HCT116 (cell line): ENCODE measurements around the gene COBL. TPM values are rescaled to one million over a fixed set of nuclear protein-coding genes. Genes with fewer than 3 reads are reported as not detected.

Experiments
- ATAC-seq: fragments of 200-7000 bp; cut with Tn5 transposase; 2 replicates; pipeline ENCODE4 v1.9.1; 2020; ENCODE audit warnings: mild to moderate bottlenecking, moderate library complexity
- BruUV-seq: library from RNA; stranded (reverse); fragments of 400-500 nt; replicated peaks from 2 replicates; lab custom pipeline; 2021; lab: Mats Ljungman, UMichigan
- CTCF ChIA-PET: fragments of 300-600 bp; sonication (Branson Sonifier 250); formaldehyde crosslinking; loops from one replicate; lab custom pipeline; 2021; ENCODE audit warnings: antibody characterized with exemption; lab: Charles Lee
- POLR2A ChIA-PET: fragments of 300-600, 350-600 bp; sonication (Branson Sonifier 250); formaldehyde crosslinking; loops from one replicate; lab custom pipeline; 2021; ENCODE audit warnings: antibody characterized with exemption; lab: Charles Lee
- RAD21 ChIA-PET, 2 experiments: fragments of 300-600 bp; sonication (Branson Sonifier 250); formaldehyde crosslinking; loops; one replicate each; lab custom pipeline; 2023; ENCODE audit warnings: low total read pairs in 2 of 2; ENCODE audit not compliant: uncharacterized antibody in 2 of 2, unreplicated experiment in 2 of 2, low non-redundant PET in 1 of 2; lab: Charles Lee
- DNase-seq: peaks from one replicate; pipeline ENCODE4 v3.0.0-alpha.2; 2010; ENCODE audit warnings: low read depth, low spot score
- H2AFZ ChIP-seq: fragments of 200-600 bp; shearing (Covaris generic), sonication (generic); 2 replicates; pipeline ENCODE4 v1.6.1; 2017; ENCODE audit warnings: low read depth, mixed run types, mixed read lengths, antibody characterized with exemption, low read length; ENCODE audit not compliant: poor library complexity, severe bottlenecking
- H3K27ac ChIP-seq: 2 replicates; pipeline ENCODE4 v1.5.1; 2012; ENCODE audit warnings: low read depth, low read length
- H3K27me3 ChIP-seq: fragments of 200-600 bp; sonication (generic); 2 replicates; pipeline ENCODE4 v1.6.1; 2016; ENCODE audit warnings: mixed run types, low read length, mixed read lengths; ENCODE audit not compliant: insufficient read depth
- H3K36me3 ChIP-seq, 2 experiments: fragments of 200-500 bp in 1 of 2; fragments of 200-600 bp in 1 of 2; sonication (Bioruptor generic) in 1 of 2; sonication (generic) in 1 of 2; 2 replicates each; pipeline versions ENCODE4 v1.5.1 to v1.6.1; 2014 to 2016; ENCODE audit warnings: low read length in 2 of 2, inconsistent platforms in 1 of 2, mixed read lengths in 1 of 2, mixed run types in 1 of 2; ENCODE audit not compliant: insufficient read depth in 2 of 2, control insufficient read depth in 1 of 2
- H3K4me1 ChIP-seq, 2 experiments: fragments of 200-600 bp in 1 of 2; sonication (generic) in 1 of 2; 2 replicates each; pipeline versions ENCODE4 v1.5.1 to v1.6.1; 2012 to 2017; ENCODE audit warnings: low read length in 2 of 2, inconsistent platforms in 1 of 2, mild to moderate bottlenecking in 1 of 2, mixed read lengths in 1 of 2, mixed run types in 1 of 2, moderate library complexity in 1 of 2; ENCODE audit not compliant: insufficient read depth in 2 of 2, control insufficient read depth in 1 of 2
- H3K4me2 ChIP-seq: fragments of 200-600 bp; sonication (generic); 2 replicates; pipeline ENCODE4 v1.6.1; 2017; ENCODE audit warnings: mixed run types, low read length, mixed read lengths
- H3K4me3 ChIP-seq, 2 experiments: fragments of 200-600 bp in 1 of 2; sonication (generic) in 1 of 2; replicated peaks in 1 of 2; 2 replicates each; pipeline ENCODE4 v1.5.1; 2011 to 2016; ENCODE audit warnings: low read length in 2 of 2, control low read depth in 1 of 2, low read depth in 1 of 2, mild to moderate bottlenecking in 1 of 2, mixed read lengths in 1 of 2, mixed run types in 1 of 2
- H3K79me2 ChIP-seq: fragments of 200-600 bp; sonication (generic); 2 replicates; pipeline ENCODE4 v1.6.1; 2017; ENCODE audit warnings: mild to moderate bottlenecking, mixed run types, low read length, moderate library complexity, mixed read lengths; ENCODE audit not compliant: insufficient read depth
- H3K9ac ChIP-seq: fragments of 200-600 bp; sonication (generic); 2 replicates; pipeline ENCODE4 v1.6.1; 2016; ENCODE audit warnings: low read length, mixed read lengths
- H3K9me2 ChIP-seq: fragments of 200-600 bp; sonication (generic), shearing (Covaris generic); 2 replicates; pipeline ENCODE4 v1.6.1; 2017; ENCODE audit warnings: mixed run types, mild to moderate bottlenecking, moderate library complexity; ENCODE audit not compliant: insufficient read depth
- H3K9me3 ChIP-seq, 2 experiments: fragments of 200-500 bp in 1 of 2; fragments of 200-600 bp in 1 of 2; sonication (Bioruptor generic) in 1 of 2; sonication (generic) in 1 of 2; 2 replicates each; pipeline ENCODE4 v1.6.1; 2014 to 2017; ENCODE audit warnings: low read length in 2 of 2, mixed read lengths in 2 of 2, inconsistent platforms in 1 of 2, low read depth in 1 of 2, mild to moderate bottlenecking in 1 of 2, mixed run types in 1 of 2, moderate library complexity in 1 of 2; ENCODE audit not compliant: control insufficient read depth in 1 of 2, insufficient read depth in 1 of 2
- H4K20me1 ChIP-seq: fragments of 200-600 bp; sonication (generic), shearing (Covaris generic); 2 replicates; pipeline ENCODE4 v1.6.1; 2017; ENCODE audit warnings: mixed run types, mild to moderate bottlenecking, moderate library complexity; ENCODE audit not compliant: insufficient read depth
- CBX3 ChIP-seq: IDR thresholded peaks from 2 replicates; pipeline ENCODE4 v1.6.1; 2012; ENCODE audit warnings: low read depth
- CEBPB ChIP-seq: IDR thresholded peaks from 2 replicates; pipeline ENCODE4 v1.6.1; 2012; ENCODE audit warnings: low read depth
- ELF1 ChIP-seq: IDR thresholded peaks from 2 replicates; pipeline ENCODE4 v1.6.1; 2012; ENCODE audit warnings: low read depth, borderline replicate concordance
- EZH2 ChIP-seq: fragments of 200-600 bp; sonication (generic); IDR thresholded peaks from 2 replicates; pipeline ENCODE4 v1.6.1; 2017; ENCODE audit warnings: antibody characterized with exemption, mixed run types
- EZH2phosphoT487 ChIP-seq: fragments of 200-600 bp; IDR thresholded peaks from 2 replicates; pipeline ENCODE4 v1.6.1; 2018; ENCODE audit warnings: antibody characterized with exemption, borderline replicate concordance
- FOSL1 ChIP-seq: IDR thresholded peaks from 2 replicates; pipeline ENCODE4 v1.6.1; 2012; ENCODE audit warnings: low read depth
- POLR2AphosphoS5 ChIP-seq: IDR thresholded peaks from 2 replicates; pipeline ENCODE4 v1.6.1; 2011; ENCODE audit warnings: mild to moderate bottlenecking, low read depth, low read length, moderate library complexity
- RAD21 ChIP-seq: IDR thresholded peaks from 2 replicates; pipeline ENCODE4 v1.6.1; 2012; ENCODE audit warnings: low read depth, mild to moderate bottlenecking
- SP1 ChIP-seq: IDR thresholded peaks from 2 replicates; pipeline ENCODE4 v1.6.1; 2012; ENCODE audit warnings: low read depth
- TCF7L2 ChIP-seq: IDR thresholded peaks from 2 replicates; pipeline ENCODE4 v1.7.0; 2011; ENCODE audit warnings: borderline replicate concordance, inconsistent platforms; ENCODE audit not compliant: insufficient read depth, insufficient read length; ENCODE audit errors: extremely low read depth
- YY1 ChIP-seq: IDR thresholded peaks from 2 replicates; pipeline ENCODE4 v1.6.1; 2011; ENCODE audit warnings: low read length, low read depth, moderate library complexity, mild to moderate bottlenecking; ENCODE audit not compliant: insufficient replicate concordance; ENCODE audit errors: extremely low read depth
- ZFX ChIP-seq: fragments of 450-650 bp; IDR thresholded peaks from 2 replicates; pipeline ENCODE4 v1.6.1; 2017
- intact Hi-C: fragments of 100-400 bp; cut with micrococcal nuclease; formaldehyde crosslinking; loops from 2 replicates; pipeline ENCODE4 v1.10.0; 2022
- total RNA-seq: library from RNA; stranded (reverse); gene quantifications from one replicate; pipeline ENCODE4 v1.2.1, GENCODE V29; 2021; ENCODE audit not compliant: unreplicated experiment
- TF ChIP-seq, protein P1 (sequence below): IDR thresholded peaks from 2 replicates; pipeline ENCODE4 v1.6.1; 2012
- TF ChIP-seq, protein P2 (sequence below): IDR thresholded peaks from 2 replicates; pipeline ENCODE4 v1.6.1; 2012; ENCODE audit warnings: low read depth
- TF ChIP-seq, protein P3 (sequence below): IDR thresholded peaks from 2 replicates; pipeline ENCODE4 v1.6.1; 2012

COBL gene
- total RNA-seq, 1 experiment from 2014 or later: 19.3 TPM

DNA sequence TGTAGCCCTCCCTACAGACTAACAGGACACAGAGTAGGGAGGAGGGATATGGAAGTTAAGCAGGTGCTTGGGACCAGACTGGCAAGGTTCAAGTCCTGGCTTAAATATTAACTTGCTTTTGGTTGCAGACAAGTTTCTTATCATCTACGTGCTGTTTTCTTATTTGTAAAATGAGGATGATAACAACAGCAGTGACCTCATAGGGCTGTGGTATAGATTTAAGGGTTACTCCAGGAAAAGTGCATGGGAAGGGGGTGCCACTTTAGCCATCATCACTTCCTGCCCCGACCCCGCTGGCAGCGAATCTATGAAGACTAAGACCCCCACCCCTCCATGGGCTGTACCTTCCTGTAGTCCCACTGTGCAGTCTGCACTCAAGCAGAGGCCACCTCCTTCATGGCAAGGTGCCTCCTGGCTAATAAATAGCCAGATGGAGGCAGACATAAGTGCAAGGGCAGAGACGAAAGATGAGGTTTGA lies 250.2 kb downstream of the COBL start:
- Histone ChIP-seq H3K4me1 (peaks cover 0 to 2% of the 10 kb centered on the region in 2 experiments; a peak in 1 of 4 replicates), H3K9me3 (no peaks in the 10 kb centered on the region), H3K9me2 (no peaks in the 10 kb centered on the region), H3K4me2 (no peak overlapping the region), H3K27ac (no peak overlapping the region), H3K36me3 (no peaks in the 10 kb centered on the region), H2AFZ (no peak overlapping the region), H3K4me3 (no peak overlapping the region), H4K20me1 (no peaks in the 10 kb centered on the region), H3K79me2 (no peaks in the 10 kb centered on the region), H3K9ac (no peak overlapping the region), H3K27me3 (no peaks in the 10 kb centered on the region)
- intact Hi-C loops: loop anchor here (5.0 kb wide), 2 partner anchors 274 to 369 kb away; no protein-coding TSS in a partner anchor
- ATAC-seq (no peak), DNase-seq (no peak)
- ChIA-PET RAD21 (no interaction called here), CTCF (no interaction called here), POLR2A (no interaction called here)
- BruUV-seq: no TSS peak
- TF ChIP-seq TCF7L2 (no peak), CBX3 (no peak), YY1 (no peak)
- TF ChIP-seq, protein P1, sequence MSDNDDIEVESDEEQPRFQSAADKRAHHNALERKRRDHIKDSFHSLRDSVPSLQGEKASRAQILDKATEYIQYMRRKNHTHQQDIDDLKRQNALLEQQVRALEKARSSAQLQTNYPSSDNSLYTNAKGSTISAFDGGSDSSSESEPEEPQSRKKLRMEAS: no peak

DNA sequence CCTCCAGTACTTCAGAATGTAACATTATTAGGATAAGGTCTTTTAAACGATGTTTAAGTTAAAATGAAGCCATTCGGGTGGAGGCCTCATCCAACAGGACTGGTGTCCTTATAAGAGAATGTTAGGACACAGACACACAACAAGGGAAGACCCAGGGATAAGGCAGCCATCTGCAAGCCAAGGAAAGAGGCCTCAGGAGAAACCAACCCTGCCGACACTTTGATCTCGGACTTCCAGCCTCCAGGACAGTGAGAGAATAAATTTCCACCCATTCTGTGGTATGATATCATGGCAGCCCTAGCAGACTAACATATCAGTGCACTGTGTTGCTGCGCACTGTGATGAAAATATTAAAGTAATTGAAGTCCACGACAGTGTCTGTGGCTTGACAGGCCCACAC lies 250.8 kb downstream of the COBL start:
- BruUV-seq: no TSS peak
- no peak overlapping the region for H2AFZ ChIP-seq
- H3K9me3 ChIP-seq: no peaks in the 10 kb centered on the region
- ChIA-PET RAD21 (no interaction called here), POLR2A (no interaction called here), CTCF (no interaction called here)
- intact Hi-C loops: loop anchor here (5.0 kb wide), 2 partner anchors 273 to 368 kb away; no protein-coding TSS in a partner anchor
- no peaks in the 10 kb centered on the region for H3K27me3 ChIP-seq
- TF ChIP-seq SP1 (no peak), FOSL1 (no peak), EZH2phosphoT487 (no peak), CBX3 (no peak), RAD21 (no peak), ZFX (no peak), EZH2 (no peak), CEBPB (no peak), ELF1 (no peak), POLR2AphosphoS5 (no peak)
- TF ChIP-seq, protein P1: no peak
- TF ChIP-seq, protein P2, sequence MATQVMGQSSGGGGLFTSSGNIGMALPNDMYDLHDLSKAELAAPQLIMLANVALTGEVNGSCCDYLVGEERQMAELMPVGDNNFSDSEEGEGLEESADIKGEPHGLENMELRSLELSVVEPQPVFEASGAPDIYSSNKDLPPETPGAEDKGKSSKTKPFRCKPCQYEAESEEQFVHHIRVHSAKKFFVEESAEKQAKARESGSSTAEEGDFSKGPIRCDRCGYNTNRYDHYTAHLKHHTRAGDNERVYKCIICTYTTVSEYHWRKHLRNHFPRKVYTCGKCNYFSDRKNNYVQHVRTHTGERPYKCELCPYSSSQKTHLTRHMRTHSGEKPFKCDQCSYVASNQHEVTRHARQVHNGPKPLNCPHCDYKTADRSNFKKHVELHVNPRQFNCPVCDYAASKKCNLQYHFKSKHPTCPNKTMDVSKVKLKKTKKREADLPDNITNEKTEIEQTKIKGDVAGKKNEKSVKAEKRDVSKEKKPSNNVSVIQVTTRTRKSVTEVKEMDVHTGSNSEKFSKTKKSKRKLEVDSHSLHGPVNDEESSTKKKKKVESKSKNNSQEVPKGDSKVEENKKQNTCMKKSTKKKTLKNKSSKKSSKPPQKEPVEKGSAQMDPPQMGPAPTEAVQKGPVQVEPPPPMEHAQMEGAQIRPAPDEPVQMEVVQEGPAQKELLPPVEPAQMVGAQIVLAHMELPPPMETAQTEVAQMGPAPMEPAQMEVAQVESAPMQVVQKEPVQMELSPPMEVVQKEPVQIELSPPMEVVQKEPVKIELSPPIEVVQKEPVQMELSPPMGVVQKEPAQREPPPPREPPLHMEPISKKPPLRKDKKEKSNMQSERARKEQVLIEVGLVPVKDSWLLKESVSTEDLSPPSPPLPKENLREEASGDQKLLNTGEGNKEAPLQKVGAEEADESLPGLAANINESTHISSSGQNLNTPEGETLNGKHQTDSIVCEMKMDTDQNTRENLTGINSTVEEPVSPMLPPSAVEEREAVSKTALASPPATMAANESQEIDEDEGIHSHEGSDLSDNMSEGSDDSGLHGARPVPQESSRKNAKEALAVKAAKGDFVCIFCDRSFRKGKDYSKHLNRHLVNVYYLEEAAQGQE: no peak
- TF ChIP-seq, protein P3, sequence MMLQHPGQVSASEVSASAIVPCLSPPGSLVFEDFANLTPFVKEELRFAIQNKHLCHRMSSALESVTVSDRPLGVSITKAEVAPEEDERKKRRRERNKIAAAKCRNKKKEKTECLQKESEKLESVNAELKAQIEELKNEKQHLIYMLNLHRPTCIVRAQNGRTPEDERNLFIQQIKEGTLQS: no peak
- H3K27ac ChIP-seq: no peak overlapping the region
- H3K4me1 ChIP-seq: peaks cover 0 to 2% of the 10 kb centered on the region in 2 experiments; a peak in 1 of 4 replicates
- H3K79me2 ChIP-seq: no peaks in the 10 kb centered on the region
- no peaks in the 10 kb centered on the region for H3K9me2 ChIP-seq
- no peak overlapping the region for H3K4me2 ChIP-seq
- no peaks in the 10 kb centered on the region for H4K20me1 ChIP-seq
- H3K36me3 ChIP-seq: no peaks in the 10 kb centered on the region
- H3K4me3 ChIP-seq: no peak overlapping the region
- no peak overlapping the region for H3K9ac ChIP-seq
- no peak for DNase-seq
- ATAC-seq: no peak
